GM19463 (cell line): ENCODE measurements around the gene PPM1M.
A peak's percentile ranks its signal among the peaks of the same experiment; 100 is the strongest.

Experiments
- ATAC-seq: cut with Tn5 transposase; IDR thresholded peaks from one replicate; pipeline ENCODE4 v1.9.1; 2021; ENCODE audit warnings: mild to moderate bottlenecking, moderate library complexity; ENCODE audit not compliant: unreplicated experiment

The PPM1M gene

DNA sequence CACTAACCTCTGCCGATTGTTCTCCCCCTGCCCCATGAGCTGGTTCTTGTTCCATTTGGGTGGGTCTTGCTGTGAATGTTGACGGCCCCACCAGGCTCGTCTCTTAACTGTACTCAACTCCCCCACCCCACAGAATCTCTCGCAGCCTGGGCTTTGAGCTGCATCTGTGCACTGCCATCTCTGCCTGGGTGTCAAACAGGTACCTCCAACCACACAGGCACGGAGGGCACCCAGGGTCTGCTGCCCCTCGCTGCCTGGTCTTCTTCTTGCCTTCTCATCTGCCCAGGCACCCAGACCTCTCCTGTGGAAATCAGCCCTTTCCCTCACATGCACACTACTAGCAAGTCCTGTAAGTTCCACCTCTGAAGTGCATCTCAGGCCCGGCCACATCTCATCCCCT is 30.2 kb upstream of the PPM1M start:
- no peak for ATAC-seq

GRCh38 chr3:52216585-52217408 is 28.8 kb upstream of the PPM1M start:
- ATAC-seq: no peak

- no peak for ATAC-seq
These were observed 28.2 kb upstream of the PPM1M start for GRCh38 chr3:52217409-52217805.

- ATAC-seq: no peak
These were observed 27.5 kb upstream of the PPM1M start for GRCh38 chr3:52218026-52218425.

DNA sequence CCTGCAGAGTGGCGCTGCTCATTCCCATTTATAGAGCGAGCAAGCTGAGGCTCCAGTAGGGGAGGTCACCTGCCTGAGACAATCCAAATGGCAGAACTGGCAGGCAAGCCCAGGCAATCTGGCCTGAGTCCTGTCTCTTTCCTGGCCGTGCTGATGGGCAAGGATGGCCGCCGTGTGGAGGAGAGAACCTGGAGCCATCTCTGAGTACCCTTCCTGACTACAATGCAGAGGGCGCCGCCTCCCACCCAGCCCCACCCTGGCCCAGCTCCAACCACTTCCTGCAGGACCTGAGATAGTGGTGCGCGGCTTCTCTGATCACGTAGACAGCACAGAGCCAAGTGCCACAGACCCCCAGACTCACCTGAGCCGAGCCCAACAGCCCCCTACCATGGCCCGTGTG is 27.1 kb upstream of the PPM1M start:
- ATAC-seq: no peak

- ATAC-seq: no peak
These were observed 26.5 kb upstream of the PPM1M start for GRCh38 chr3:52218937-52219650.

GRCh38 chr3:52220380-52221026 is 25.1 kb upstream of the PPM1M start:
- ATAC-seq: no peak

- ATAC-seq: no peak
These were observed 24.4 kb upstream of the PPM1M start for GRCh38 chr3:52221141-52221562.

DNA sequence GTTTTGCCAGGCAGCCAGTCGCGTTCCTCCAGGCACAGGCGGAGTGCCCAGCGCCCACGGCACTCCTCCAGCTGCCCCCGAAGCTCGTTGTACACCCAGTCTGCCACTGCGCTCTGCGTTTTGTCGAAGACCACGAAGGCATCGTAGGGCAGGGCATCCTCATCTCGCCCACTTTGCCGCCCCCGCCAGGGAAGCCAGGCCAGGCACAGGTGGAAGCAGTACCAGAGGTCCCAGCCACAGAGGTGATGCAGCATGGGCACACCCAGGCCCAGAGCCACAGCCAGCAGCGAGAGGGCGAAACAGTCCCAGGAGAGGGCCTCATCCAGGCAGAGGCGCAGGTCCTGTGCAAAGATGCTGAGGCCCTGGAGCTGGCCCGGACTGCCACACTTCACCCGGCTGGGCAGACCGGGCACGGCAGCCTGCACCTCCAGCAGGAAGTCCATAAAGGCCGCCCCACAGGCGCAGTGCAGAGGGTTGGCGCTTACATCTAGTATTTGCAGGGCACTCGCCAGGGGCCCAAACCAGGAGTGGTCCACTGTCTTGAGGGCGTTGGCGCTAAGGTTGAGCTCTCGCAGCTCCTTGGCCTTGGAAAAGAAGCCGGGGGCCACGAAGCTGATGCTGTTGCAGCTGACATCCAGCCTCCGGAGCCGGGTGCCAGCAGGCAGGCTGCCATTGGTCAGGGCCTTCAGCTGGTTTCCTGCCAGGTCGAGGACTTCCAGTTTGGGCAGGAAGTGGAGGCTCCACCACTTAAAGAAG is 23.8 kb upstream of the PPM1M start:
- ATAC-seq: no peak

GRCh38 chr3:52222319-52223221 is 23.0 kb upstream of the PPM1M start:
- ATAC-seq: no peak

DNA sequence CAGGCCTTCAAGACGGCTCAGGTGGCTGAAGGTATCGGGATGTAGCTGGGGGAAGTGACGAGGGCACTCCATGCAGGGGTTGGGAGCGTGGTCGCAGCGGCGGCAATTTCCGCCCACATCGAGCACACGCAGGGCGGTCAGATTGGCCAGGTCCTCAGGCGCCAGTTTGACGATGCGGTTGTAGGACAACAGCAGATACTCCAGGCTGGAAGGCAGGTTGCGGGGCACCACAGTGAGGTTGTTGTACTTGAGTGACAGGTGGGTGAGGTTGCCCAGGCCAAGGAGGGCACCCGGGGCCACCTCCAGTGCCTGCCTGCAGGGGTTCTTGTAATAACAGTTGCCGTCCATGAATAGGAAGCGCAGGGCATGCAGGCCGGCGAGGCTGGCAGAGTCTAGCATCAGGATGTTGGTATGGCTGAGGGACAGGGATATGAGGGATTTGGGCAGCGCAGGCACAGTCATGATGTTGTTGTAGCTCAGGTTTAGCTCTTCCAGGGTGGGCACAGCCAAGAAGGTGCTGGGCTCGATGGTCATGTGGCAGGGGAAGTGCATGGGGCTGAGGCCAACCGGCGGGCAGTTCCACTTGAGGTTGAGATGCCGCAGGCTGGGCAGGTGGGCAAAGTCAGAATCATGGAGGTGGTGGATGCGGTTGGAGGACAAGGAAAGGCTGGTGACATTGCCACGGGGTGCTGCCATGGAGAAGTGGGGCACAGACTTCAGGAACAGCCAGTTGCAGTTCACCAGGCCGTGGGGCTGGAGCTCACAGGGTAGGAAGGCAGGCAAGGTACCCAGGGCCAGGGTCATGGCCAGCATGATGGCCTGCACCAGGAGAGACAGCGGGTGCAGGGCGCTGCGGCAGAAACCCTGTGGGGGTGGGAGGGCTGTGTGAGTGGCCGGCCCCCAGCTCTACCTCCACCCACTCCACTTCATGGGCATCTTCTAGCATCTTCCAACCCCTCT is 21.8 kb upstream of the PPM1M start:
- ATAC-seq: no peak

DNA sequence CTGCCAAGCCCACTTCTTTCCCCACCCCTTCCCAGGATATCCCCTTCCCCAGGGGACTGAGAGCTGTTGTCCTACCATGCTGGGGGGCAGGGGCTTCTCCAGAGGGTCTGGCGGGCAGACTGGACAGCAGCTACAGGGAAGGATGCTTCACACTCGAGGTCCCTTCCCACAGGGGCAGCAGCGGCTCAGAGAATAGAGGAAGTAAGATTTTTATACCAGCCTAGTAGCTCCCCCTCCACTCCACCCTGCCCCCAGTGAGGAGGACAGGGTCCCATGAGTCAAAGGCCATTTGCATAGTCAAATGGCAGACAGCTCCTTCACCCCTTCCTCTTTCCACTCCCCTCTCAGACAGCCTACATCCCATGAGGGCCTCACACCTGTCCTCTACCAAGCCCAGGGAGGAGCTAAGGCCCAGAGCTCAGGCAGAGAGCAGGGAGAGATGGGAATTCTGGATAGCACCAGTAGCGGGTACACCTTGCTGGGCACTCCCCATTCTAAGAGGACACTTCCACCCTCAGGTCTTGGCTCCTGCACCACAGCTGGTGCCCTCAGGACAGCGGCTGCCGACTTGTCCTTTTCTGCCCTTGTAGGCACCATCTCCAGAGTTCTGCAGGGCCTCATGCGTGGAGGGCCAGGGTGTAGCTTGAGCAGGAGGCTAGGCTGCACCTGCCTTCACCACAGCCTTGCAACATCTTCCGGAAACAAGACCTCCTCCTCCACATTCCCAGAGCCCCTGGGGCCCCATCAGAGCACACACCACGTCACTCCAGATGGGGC is 19.9 kb upstream of the PPM1M start, which contains the start of gene TLR9:
TSS of gene TLR9 (minus strand) at position 194 of the 777 bp plus-strand sequence. CDS start at position 78, 116 bp downstream.
- peak; percentile 78 for ATAC-seq

GRCh38 chr3:52226229-52226817 is 19.2 kb upstream of the PPM1M start:
- ATAC-seq: no peak

GRCh38 chr3:52227117-52227516 is 18.4 kb upstream of the PPM1M start:
- no peak for ATAC-seq

DNA sequence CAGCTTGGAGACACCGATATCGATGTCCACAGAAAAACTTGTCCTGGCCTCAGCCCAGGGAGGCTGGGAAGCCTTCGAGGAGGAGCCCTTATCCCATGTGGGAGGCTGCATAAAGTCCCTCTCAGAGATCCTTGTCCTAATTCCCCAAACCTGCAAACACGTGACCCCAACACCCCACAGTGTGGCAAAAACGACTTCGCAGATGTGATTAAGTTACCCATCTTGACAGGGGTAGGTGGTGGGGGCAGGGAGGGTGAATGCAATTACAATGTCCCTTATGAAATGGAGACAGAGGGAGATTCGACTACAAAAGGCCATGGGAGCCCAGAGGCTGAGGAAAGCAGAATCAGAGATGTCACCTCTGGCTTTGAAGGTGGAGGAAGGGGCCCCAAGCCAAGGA is 17.8 kb upstream of the PPM1M start:
- no peak for ATAC-seq

DNA sequence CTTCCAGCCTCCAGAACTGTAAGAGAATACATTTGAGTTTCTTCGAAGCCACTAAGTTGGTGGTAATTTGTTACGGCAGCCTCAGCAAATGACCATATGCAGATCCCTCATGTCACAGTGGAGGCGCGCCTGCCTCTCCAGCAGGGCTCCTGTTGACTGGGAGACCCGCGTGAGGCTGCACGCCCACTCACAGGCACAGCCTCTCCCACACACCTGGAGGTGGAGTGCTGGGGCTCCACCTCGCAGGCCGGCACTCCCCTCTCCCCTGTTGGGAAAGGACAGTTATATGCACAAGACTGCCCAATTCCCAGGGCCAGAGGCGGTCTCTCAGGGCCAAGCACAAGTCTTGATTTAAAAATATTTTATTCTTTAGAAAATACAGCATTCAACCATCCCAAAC is 17.3 kb upstream of the PPM1M start:
- ATAC-seq: no peak

- ATAC-seq: no peak
These were observed 16.7 kb upstream of the PPM1M start for GRCh38 chr3:52228751-52229291.
